Activated naive CD8-positive, alpha-beta T cell treated with anti-CD3 and anti-CD28 coated beads for 36 hours (primary cell): Measurements from ENCODE around the gene ZNF668. TPM values are rescaled to one million over a fixed set of nuclear protein-coding genes. Genes with fewer than 3 reads are reported as not detected.

ENCODE experiments used
- DNase-seq: peaks from one replicate; pipeline ENCODE4 v3.0.0; 2021
- H3K27ac Mint-ChIP-seq: one replicate; pipeline ENCODE4 v1.8.0; 2022; ENCODE audit warnings: mild to moderate bottlenecking, moderate library complexity, mixed read lengths
- H3K27me3 Mint-ChIP-seq: one replicate; pipeline ENCODE4 v1.8.0; 2022; ENCODE audit warnings: mild to moderate bottlenecking, mixed read lengths
- H3K36me3 Mint-ChIP-seq: one replicate; pipeline ENCODE4 v1.8.0; 2021; ENCODE audit warnings: mild to moderate bottlenecking, mixed read lengths
- H3K4me1 Mint-ChIP-seq: one replicate; pipeline ENCODE4 v1.8.0; 2021; ENCODE audit warnings: mixed read lengths
- H3K4me3 Mint-ChIP-seq: one replicate; pipeline ENCODE4 v1.8.0; 2022; ENCODE audit warnings: mild to moderate bottlenecking, moderate library complexity, mixed read lengths
- H3K9me3 Mint-ChIP-seq: one replicate; pipeline ENCODE4 v1.8.0; 2022; ENCODE audit warnings: mixed read lengths
- total RNA-seq, 2 experiments: library from RNA; stranded (reverse); gene quantifications; one replicate each; pipeline ENCODE4 v1.2.3, GENCODE V29; 2021

Gene ZNF668
- 10 to 100 TPM; 17.3 to 18.5 TPM for total RNA-seq

DNA sequence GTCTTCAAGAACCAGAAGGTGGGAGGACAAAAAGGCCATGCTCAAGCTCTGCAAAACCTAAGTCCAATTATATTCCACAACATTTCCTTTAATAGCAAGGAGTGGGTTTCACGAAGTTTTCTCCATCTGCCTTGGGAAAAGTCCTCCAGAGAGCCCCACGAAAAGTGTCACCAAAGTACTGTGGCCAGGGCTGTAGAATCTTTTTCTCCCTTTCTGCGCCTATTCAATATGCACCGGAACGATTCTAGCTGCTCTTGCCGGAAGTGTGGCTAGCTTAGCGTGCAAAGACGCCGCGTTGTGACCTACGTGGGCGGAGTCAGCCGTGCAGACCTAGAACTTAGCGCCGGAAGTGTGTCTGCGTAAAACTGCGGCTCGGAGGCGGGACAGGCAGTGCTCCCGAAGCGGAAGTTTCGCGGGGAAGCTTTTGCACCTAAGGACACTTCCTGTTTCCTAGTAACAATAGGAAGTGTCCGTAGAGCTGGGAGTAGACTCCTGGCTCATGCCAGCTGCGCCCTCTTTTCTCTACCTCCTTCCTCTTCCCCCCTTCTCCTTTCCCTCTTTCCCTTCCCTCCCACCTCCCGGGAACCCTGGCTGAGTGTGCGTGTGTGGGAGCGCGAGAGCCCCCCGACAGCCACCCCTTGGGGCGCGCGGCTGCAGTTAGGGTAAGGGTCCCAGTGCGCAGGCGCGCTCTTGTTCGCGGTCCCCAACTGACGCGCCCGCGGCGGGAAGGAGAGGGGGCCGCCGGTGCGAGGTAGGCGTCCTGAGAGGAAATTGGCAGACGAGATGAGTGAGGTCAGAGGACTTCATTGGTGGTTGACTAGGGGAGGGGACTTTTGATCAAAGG, at the start of gene ZNF668, which contains the start of gene ZNF646:
Gene ZNF668, minus strand, starts transcription at position 271 of the 844 bp plus-strand sequence. CDS start 9,781 bp downstream, outside the sequence.
Gene ZNF646, plus strand, starts transcription at position 453 of the 844 bp plus-strand sequence. CDS start 1,903 bp downstream, outside the sequence.
- Mint-ChIP-seq H3K27ac (peak within 1 kb of the TSS; percentile 96), H3K27me3 (no peaks in the 10 kb centered on the region), H3K4me3 (peak within 1 kb of the TSS; percentile 98), H3K36me3 (peaks cover 21% of the 10 kb centered on the region), H3K4me1 (peaks cover 29% of the 10 kb centered on the region), H3K9me3 (no peaks in the 10 kb centered on the region)
- DNase-seq: peak; percentile 98

DNA sequence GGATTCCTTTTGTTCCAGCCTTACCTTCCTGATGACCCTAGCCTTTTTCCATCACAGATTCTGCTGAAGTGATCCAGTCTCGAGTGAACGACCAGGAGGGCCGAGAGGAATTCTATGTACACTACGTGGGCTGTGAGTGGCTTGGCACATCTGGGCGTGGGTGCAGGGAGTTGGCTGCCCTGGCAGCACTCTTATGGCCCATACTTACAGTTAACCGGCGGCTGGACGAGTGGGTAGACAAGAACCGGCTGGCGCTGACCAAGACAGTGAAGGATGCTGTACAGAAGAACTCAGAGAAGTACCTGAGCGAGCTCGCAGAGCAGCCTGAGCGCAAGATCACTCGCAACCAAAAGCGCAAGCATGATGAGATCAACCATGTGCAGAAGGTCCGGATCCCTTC, 46.1 kb upstream of the ZNF668 start:
- H3K4me3 Mint-ChIP-seq: no peak overlapping the region
- H3K4me1 Mint-ChIP-seq: peaks cover 17% of the 10 kb centered on the region
- no peak for DNase-seq
- H3K27ac Mint-ChIP-seq: no peak overlapping the region
- peaks cover 20% of the 10 kb centered on the region for H3K36me3 Mint-ChIP-seq
- no peaks in the 10 kb centered on the region for H3K27me3 Mint-ChIP-seq
- H3K9me3 Mint-ChIP-seq: no peaks in the 10 kb centered on the region

DNA sequence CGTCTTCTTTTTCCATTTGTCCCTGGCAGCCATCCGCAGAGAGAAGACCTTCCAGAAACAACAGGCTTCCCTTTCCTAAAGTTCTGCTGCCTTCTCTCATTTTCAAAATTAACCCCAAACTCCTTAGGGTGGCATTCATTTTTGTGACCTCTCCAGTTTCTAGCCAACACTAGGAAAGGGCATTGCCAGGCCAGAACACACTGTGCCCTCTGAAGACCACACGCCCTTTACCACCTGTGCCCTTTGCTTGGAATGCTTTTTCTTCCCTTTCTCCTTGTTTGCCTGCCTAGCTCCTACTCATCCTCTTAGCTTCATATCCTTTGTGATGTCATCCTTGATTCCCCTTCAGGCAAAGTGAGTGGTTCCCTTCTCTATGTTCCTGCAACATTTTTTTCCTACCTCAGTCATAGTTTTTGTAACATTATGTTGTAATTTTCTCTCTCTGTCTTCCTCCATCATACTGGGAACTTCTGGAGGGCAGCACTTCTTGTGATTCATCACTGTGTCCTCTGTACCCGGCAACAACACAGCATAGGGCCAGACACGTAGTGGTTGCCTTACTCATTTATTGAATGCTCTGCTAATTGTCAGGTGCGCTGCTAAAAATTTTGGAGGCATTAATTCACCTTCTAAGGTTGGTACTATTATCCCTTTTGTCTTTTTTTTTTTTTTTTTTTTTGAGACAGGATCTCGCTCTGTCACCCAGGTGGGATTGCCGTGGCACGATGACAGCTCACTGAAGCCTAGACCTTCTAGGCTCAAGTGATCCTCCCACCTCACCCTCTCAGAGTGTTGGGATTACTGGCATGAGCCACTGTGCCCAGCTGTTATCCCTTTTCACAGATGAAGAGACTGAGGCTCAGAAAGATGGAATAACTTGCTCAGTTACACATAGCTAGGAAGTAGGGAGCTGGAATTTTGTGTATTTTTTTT, 44.4 kb upstream of the ZNF668 start:
- peak overlapping the region; percentile 86 for H3K27ac Mint-ChIP-seq
- H3K27me3 Mint-ChIP-seq: no peaks in the 10 kb centered on the region
- no peaks in the 10 kb centered on the region for H3K9me3 Mint-ChIP-seq
- peaks cover 20% of the 10 kb centered on the region for H3K36me3 Mint-ChIP-seq
- no peak for DNase-seq
- H3K4me3 Mint-ChIP-seq: peak overlapping the region; percentile 90
- H3K4me1 Mint-ChIP-seq: peaks cover 17% of the 10 kb centered on the region

DNA sequence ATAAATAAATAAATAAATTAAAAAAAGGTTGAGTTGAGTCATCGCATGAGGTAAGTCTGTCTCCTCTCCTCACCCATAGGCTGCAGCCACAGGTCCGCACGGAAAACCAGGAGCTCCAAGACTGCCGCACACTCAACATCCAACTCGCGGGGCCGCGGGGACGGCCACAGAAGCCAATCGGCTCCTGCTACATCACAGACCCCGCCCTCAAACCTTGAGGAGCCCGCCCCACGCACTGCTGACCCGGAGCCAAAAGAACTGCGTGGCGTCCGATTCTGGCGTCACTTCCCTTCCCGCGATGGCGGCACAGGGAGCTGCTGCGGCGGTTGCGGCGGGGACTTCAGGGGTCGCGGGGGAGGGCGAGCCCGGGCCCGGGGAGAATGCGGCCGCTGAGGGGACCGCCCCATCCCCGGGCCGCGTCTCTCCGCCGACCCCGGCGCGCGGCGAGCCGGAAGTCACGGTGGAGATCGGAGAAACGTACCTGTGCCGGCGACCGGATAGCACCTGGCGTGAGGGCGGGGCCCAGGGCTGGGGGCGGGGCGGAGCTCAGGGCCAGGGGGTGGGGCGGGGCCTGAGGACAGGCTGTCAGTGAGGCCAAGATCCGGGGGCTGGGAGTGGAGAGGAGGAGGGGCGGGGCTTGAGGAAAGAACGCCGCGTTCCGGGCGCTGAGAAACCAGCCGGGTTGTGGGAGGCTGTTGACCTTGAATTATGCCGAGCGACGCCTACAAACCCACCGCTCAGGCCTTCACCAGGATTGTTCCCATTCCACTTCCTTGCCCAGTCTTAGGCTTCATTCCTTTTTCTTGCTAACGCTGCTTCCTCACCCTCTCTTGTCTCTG, 43.6 kb upstream of the ZNF668 start, which contains the start of gene KAT8:
Gene KAT8, plus strand, starts transcription at position 281 of the 839 bp plus-strand sequence. Its CDS starts 18 bp downstream, at position 299.
- Mint-ChIP-seq H3K9me3 (no peaks in the 10 kb centered on the region), H3K27ac (peak within 1 kb of the TSS; percentile 86), H3K4me3 (peak within 1 kb of the TSS; percentile 90), H3K36me3 (peaks cover 20% of the 10 kb centered on the region), H3K27me3 (no peaks in the 10 kb centered on the region), H3K4me1 (peaks cover 17% of the 10 kb centered on the region)
- DNase-seq: peak; percentile 97

DNA sequence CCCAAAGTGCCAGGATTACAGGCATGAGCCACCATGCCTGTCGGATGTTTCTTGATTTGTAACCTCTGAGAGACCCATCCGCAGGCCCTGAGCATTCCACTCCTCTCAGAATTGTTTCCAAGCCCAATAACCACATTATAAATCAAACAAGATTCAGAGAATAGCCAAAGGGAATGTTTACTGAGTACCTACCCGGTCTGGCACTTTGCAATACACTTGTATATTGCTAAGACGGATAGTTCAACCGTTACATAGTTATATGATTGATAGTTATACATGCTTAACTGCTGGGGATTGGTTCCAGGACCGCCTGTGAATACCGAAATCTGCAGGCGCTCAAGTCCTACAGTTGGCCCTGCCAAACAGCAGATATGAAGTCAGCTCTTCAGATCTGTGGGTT, 40.4 kb upstream of the ZNF668 start:
- Mint-ChIP-seq H3K27ac (no peak overlapping the region), H3K27me3 (no peaks in the 10 kb centered on the region), H3K36me3 (peaks cover 15% of the 10 kb centered on the region), H3K9me3 (no peaks in the 10 kb centered on the region), H3K4me3 (no peak overlapping the region), H3K4me1 (peaks cover 17% of the 10 kb centered on the region)
- DNase-seq: no peak

DNA sequence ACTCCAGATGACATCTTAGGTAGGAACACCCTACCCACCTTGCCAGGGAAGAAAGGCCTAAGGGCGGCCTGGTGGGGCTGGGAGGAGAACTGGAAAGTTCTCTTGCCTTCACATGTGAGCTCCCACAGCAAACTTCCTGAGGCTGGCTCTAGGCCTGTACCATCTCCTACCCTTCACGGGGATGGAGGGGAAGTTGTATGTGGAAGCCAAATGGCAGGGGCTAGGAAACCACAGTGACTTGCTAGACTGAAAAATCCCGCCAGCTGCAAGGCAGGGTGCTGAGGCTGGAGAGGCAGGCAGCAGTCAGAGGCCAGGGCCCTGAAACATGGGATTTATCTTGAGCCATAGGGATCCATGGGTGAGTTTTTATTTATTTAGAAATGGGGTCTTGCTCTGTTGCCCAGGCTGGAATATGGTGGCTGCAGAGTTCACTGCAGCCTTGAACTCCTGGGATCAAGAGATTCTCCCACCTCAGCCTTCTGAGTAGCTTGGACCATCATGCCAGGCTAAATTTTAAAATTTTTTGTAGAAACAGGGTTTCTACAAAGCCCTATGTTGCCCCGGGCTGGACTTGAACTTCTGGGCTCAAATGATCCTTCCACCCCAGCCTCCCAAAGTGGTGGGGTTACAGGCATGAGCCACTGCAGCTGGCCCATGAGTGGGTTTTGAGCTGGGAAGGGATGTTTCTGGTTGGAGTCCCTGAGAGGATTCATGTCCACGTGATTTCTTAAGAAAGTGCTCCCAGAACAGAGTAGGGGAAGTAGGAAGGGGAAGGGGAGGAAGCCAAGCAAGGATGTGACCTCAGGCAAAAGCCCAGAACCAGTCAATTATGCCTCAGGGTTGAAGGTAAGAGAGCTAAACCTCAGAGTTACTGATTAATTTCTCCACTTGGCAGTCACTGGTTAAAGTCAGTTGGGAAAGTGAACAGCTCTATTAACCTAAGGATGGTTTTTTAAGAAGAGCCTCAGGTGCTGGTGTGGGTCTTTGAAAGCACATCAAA, 39.4 kb upstream of the ZNF668 start:
- Mint-ChIP-seq H3K4me3 (no peak overlapping the region), H3K27me3 (no peaks in the 10 kb centered on the region), H3K4me1 (peaks cover 14% of the 10 kb centered on the region), H3K36me3 (peaks cover 16% of the 10 kb centered on the region), H3K27ac (peak overlapping the region; percentile 55), H3K9me3 (no peaks in the 10 kb centered on the region)
- DNase-seq: no peak

DNA sequence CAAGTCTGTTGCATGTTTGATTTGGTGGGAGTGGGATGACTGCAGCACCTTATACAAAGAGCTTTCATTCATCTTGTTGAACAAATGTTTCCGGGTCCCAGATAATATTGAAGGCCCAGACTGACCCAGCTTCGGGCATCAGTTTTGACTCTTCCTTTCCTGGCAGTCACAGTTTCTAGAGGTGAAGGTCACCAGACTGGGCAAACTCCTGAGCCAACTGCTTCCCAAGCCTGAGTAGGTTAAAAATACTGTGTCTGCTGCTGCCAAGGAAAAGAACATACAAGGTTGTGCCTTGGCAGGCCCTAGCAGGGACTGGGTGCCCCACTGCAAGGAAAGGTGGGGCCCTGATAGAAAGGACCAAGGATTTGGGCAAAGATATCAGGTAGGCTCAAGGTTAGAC, 38.7 kb upstream of the ZNF668 start:
- no peaks in the 10 kb centered on the region for H3K9me3 Mint-ChIP-seq
- no peak for DNase-seq
- H3K4me3 Mint-ChIP-seq: no peak overlapping the region
- H3K27ac Mint-ChIP-seq: no peak overlapping the region
- no peaks in the 10 kb centered on the region for H3K27me3 Mint-ChIP-seq
- peaks cover 16% of the 10 kb centered on the region for H3K36me3 Mint-ChIP-seq
- H3K4me1 Mint-ChIP-seq: peaks cover 12% of the 10 kb centered on the region

DNA sequence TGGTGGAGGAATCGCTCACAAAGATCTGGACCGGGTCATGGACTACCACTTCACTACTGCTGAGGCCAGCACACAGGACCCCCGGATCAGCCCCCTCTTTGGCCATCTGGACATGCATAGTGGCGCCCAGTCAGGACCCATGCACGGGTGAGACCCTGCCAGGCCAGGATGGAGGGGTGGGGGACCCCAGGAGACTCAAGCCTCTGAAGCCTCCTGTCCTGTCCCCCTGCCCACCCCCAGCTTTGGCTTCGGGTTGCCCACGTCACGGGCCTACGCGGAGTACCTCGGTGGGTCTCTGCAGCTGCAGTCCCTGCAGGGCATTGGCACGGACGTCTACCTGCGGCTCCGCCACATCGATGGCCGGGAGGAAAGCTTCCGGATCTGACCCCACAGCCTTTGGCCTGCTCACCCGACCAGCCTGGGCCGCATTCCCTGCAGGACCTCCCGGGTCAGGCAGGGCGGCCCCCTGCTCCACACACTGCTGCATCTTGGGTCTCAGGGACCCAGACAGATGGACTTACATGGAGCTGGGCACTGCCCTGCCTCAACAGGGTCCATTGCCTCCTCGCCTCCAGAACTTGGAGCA, 37.9 kb upstream of the ZNF668 start:
- H3K4me1 Mint-ChIP-seq: peaks cover 20% of the 10 kb centered on the region
- H3K4me3 Mint-ChIP-seq: no peak overlapping the region
- H3K36me3 Mint-ChIP-seq: peaks cover 16% of the 10 kb centered on the region
- no peak overlapping the region for H3K27ac Mint-ChIP-seq
- no peak for DNase-seq
- no peaks in the 10 kb centered on the region for H3K27me3 Mint-ChIP-seq
- no peaks in the 10 kb centered on the region for H3K9me3 Mint-ChIP-seq

DNA sequence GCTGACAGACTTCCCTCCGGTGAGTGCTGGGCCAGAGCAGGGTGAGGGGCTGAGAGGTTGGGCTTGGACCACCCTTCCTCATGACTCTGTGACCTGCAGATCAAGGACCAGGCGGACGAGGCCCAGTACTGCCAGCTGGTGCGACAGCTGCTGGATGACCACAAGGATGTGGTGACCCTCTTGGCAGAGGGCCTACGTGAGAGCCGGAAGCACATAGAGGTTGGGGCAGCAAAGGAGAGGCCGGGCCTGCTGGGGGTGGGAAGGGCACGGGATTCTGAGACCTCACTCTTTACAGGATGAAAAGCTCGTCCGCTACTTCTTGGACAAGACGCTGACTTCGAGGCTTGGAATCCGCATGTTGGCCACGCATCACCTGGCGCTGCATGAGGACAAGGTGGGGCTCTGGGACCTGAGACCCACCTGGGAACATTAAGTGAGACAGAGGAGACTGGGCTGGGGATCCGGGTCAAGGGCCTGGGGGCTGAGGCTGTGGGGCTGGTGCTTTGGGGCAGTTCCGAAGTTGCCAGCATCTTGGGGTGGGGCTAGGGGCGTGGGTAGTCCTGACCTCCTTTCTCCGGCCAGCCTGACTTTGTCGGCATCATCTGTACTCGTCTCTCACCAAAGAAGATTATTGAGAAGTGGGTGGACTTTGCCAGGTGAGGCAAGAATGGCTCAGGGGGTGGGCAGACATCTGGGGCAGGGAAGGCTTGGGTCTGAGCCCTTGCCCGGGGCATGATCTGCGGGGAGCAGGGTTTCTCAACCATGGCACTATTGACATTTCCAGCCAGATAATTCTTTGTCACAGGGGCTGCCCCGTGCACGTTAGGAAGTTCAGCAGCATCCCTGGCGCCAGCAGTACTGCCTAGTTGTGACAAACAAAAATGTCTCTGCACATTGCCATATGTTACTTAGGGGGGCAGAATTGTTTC, 36.3 kb upstream of the ZNF668 start:
- H3K4me1 Mint-ChIP-seq: peaks cover 22% of the 10 kb centered on the region
- H3K4me3 Mint-ChIP-seq: peak overlapping the region; percentile 80
- H3K9me3 Mint-ChIP-seq: no peaks in the 10 kb centered on the region
- no peaks in the 10 kb centered on the region for H3K27me3 Mint-ChIP-seq
- DNase-seq: no peak
- H3K27ac Mint-ChIP-seq: peak overlapping the region; percentile 13
- peaks cover 9% of the 10 kb centered on the region for H3K36me3 Mint-ChIP-seq

DNA sequence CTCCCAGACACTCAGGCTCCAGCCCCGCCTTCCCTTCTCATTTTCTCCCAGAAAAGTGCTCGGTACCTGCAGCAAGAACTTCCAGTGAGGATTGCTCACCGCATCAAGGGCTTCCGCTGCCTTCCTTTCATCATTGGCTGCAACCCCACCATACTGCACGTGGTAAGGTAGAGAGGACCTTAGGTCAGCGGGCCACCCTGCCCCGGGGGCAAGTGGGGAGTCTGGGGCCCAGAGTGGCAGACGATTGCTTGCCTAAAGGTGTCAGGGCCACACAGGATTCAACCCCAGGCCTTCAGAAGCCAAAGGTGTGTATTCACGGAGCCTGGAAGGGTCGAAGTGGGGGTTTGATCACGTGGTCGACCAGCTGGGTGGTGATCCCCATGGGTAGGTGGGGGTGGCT, 35.6 kb upstream of the ZNF668 start:
- no peak for DNase-seq
- no peaks in the 10 kb centered on the region for H3K27me3 Mint-ChIP-seq
- H3K27ac Mint-ChIP-seq: peak overlapping the region; percentile 13
- peaks cover 8% of the 10 kb centered on the region for H3K36me3 Mint-ChIP-seq
- peaks cover 21% of the 10 kb centered on the region for H3K4me1 Mint-ChIP-seq
- H3K4me3 Mint-ChIP-seq: peak overlapping the region; percentile 80
- H3K9me3 Mint-ChIP-seq: no peaks in the 10 kb centered on the region

DNA sequence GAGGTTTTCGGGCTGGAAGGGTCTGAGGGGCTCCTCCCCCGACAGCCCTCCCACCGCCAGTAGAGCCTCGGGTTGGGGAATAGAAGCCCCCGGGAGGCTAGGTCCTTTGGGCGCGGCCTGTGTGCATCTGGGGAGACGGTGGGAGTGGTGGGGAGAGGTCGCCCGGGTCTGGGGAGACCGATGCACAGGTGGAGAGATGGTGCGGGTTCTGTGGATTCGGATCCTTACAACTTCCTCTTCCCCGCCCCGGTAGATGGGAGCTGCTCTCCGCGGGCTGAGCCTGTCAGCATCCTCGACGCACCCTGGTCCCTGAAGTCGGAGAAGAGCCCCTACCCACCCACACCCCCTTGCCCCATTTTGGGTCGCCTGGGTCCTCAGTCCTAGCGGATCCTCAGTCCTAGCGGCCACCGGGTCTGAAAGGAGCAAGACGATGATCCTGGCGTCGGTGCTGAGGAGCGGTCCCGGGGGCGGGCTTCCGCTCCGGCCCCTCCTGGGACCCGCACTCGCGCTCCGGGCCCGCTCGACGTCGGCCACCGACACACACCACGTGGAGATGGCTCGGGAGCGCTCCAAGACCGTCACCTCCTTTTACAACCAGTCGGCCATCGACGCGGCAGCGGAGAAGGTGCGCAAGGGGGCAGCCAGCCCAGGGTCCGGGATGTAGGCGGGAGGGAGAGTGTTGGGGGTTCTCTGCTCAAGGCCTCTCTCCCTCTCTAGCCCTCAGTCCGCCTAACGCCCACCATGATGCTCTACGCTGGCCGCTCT, 34.9 kb upstream of the ZNF668 start:
- no peaks in the 10 kb centered on the region for H3K9me3 Mint-ChIP-seq
- H3K4me3 Mint-ChIP-seq: peak overlapping the region; percentile 81
- H3K27me3 Mint-ChIP-seq: no peaks in the 10 kb centered on the region
- peaks cover 8% of the 10 kb centered on the region for H3K36me3 Mint-ChIP-seq
- peaks cover 21% of the 10 kb centered on the region for H3K4me1 Mint-ChIP-seq
- DNase-seq: no peak
- H3K27ac Mint-ChIP-seq: peak overlapping the region; percentile 42
